GM15510 (cell line): ENCODE data around the gene ARHGEF28.

ENCODE experiments used
- POLR2A ChIP-seq: IDR thresholded peaks from 3 replicates; pipeline ENCODE4 v1.6.1; 2011; ENCODE audit warnings: borderline replicate concordance; ENCODE audit not compliant: insufficient read length; ENCODE audit errors: extremely low read depth

ARHGEF28 gene

DNA sequence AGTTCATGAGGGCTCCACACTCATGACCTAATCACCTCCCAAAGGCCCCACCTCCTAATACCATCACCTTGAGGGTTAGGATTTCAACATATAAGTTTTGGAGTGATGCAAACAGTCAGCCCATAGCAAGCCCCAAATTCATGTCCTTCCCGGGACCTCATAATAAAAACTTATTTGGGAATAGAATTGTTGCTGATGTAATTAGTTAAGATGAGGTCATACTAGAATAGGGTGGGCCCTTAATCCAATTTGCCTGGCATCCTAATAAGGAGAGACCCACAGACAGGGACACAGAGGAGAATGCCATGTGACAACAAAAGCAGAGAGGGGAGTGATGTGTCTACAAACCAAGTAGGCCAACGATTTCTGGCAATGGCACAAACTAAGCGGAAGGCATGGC lies 347.1 kb downstream of the ARHGEF28 start:
- no peak for TF ChIP-seq POLR2A

DNA sequence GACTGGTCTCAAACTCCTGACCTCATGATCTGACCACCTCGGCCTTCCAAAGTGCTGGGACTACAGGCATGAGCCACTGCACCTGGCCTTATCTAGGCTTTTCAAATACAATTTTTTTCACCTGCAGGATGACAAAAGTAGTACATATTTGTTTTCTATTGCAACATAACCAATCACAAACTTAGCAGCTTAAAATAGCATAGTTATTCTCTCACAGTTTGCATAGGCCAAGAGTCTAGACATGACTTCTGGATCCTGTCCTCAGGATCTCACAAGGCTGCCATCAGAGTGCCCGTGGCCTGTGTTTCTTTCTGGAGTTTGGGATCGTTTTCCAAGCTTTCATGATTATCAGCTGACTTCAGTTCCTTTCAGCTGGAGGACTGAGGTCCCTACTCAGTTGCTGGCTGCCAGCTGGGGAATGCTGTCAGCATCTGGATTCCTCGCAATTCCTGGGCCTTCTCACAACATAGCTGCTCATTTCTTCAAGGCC lies 348.9 kb downstream of the ARHGEF28 start:
- no peak for TF ChIP-seq POLR2A

DNA sequence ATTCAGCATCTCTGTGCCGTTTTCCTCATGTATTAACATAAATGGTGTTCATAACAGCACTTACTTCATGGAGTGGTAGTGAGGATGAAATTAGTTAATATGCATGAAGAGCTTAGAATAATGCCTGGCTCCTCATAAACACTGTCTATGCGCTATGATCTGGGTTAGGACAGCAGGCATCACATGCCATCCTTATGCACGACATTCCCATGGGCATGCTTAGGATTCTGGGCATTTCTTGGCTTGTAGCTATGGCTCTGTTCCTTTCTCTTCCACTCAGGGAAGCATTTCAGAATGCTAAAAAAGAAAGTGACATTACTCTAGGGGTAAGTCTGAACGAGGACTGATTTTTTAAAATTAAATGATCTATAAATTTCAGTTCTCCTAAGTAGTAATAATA lies 349.8 kb downstream of the ARHGEF28 start:
- no peak for TF ChIP-seq POLR2A

DNA sequence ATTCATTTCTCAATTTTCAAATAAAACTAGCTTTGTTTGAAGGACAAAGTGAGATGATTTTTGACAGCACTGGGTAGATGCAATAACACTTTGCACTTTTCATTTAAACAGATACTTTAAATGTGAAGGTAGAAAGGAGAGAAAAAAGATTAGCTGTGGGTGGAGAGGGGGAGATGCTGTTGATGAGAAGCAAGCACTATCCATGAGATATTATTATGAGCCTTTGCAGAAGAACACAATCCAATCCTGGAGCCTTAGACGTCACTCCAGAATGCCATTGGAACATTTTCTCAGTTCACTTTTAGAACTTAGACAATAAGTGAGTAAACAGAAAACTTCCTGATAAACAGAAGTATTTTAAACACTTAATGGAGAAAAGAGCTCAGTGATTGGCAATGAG lies 351.1 kb downstream of the ARHGEF28 start:
- no peak for TF ChIP-seq POLR2A

DNA sequence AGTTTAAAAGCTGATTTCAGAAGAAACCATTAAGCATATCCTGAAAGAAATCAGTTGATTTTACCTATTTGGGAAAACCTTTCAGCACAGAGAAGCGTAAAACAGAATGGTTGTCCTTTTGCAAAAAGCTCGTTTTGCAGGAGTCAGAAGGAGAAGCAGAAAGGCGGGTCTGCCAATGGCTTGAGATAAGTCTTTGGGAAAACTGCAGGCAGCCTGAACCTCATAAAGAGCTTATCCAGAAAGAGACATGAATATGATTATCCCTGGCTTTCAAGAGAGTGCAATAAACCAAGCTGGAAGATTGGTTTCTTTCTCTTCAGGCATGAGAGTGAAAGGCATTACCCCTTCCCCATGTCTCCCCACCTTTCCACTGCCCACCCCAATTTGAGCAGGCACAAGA lies 353.3 kb downstream of the ARHGEF28 start:
- TF ChIP-seq POLR2A: no peak

GRCh38 chr5:73981704-73982103 lies 355.7 kb downstream of the ARHGEF28 start:
- TF ChIP-seq POLR2A: no peak

DNA sequence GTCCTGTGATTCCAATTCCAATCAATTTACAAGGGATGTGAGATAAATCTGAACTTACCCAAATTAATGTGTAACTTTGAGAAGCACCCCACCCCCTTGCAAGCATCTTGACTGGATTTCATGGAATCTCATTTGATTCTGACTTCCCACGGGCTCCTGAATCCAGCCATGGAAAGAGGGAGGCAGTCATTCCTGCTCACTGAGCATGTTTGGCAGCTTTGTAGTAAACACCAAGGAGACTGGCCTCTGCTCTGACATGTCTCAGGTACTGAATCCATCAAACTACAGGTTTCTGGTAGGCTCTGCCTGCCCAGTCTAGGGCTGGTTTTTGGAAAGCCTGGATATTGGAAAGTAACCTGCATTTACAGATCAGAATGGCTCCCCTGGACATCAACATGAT lies 357.6 kb downstream of the ARHGEF28 start:
- TF ChIP-seq POLR2A: no peak

- no peak for TF ChIP-seq POLR2A
Measured at GRCh38 chr5:73985145-73985544, 359.1 kb downstream of the ARHGEF28 start.

DNA sequence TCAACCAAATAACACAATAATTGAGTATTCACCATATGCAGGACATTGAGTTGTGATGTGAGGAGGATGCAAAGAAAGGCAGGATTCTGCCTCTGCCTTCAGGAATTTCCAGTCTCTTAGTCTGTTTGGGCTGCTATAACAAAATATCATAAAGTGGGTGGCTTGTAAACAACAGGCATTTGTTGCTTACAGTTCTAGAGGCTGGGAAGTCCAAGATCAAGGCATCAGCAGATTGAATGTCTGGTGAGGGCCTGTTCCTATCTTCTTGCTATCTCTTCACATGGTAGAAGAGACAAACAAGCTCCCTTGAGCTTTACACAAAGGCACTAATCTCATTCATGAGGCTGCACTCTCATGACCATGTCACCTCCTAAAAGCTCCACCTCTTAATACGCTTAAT lies 360.7 kb downstream of the ARHGEF28 start:
- no peak for TF ChIP-seq POLR2A

- TF ChIP-seq POLR2A: no peak
Measured at GRCh38 chr5:73987915-73988314, 361.9 kb downstream of the ARHGEF28 start.

DNA sequence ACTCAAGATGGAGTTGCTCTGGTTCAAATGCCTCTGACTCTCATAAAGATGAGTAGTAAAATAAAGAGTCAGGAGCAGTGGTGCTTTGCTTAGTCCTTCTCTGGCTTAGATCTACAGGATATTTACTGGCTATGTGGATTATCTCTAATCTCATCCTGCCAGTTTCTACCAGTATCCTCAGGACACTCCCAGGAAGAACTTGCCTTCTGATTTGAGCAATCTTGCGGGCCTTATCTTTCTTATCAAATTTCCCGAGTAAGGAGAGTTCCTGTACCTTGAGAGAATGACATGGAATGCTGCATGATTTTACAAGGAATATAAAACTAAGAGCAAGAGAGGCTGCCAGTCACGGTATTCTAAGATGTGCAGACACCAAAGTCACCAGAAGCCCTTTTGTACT lies 364.0 kb downstream of the ARHGEF28 start:
- no peak for TF ChIP-seq POLR2A
